ENCODE data around the gene GLP2R.

Gene GLP2R

GRCh38 chr17:9874722-9875121 lies 49.0 kb downstream of the GLP2R start:
- no peak overlapping the region for H3K4me3 ChIP-seq (ENCODE audit: low read depth, low read length)

DNA sequence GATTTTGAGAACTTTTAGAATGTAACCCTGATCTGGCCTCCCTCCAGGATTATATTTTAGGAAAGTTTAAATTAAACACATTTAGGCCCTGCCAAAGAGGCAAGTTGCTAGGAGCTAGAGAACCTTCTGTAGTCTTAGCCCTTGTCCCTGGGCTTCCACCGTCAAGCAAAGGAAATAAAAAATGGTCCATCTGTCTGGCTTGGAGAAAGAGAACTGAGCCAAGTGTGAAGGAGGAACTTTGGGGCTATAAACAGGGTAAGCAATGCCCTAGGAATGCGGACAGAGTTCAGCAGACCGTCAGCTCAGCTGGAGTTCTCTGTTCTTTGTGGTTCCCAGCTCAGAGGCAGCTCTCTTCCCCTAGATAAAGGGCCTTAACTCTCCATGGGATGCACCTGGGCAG lies 49.7 kb downstream of the GLP2R start:
- no peak overlapping the region for H3K4me3 ChIP-seq (ENCODE audit: low read depth, low read length)
- peak; percentile 89 for DNase-seq (ENCODE audit: low read depth)
- TF ChIP-seq CTCF (IDR thresholded peaks at IDR 0.05; ENCODE audit: low read depth, low read length, missing control alignments), result no peak
- in situ Hi-C loops (cut with HindIII; ENCODE audit: low sequenced_read_pairs), result no loop called here

More at GRCh38 chr17:9874722-9875121, 49.0 kb downstream of the GLP2R start:
- DNase-seq (ENCODE audit: low read depth), result no peak
- in situ Hi-C loops (cut with HindIII; ENCODE audit: low sequenced_read_pairs), result no loop called here
- peak; percentile 5 for TF ChIP-seq CTCF (IDR thresholded peaks at IDR 0.05; ENCODE audit: low read depth, low read length, missing control alignments)

- in situ Hi-C loops (cut with HindIII; ENCODE audit: low sequenced_read_pairs), result no loop called here
- no peak for TF ChIP-seq CTCF (IDR thresholded peaks at IDR 0.05; ENCODE audit: low read depth, low read length, missing control alignments)
- H3K4me3 ChIP-seq (ENCODE audit: low read depth, low read length), result no peak overlapping the region
- DNase-seq (ENCODE audit: low read depth), result no peak
These were observed 52.6 kb downstream of the GLP2R start for GRCh38 chr17:9878356-9878755.

- no peak for TF ChIP-seq CTCF (IDR thresholded peaks at IDR 0.05; ENCODE audit: low read depth, low read length, missing control alignments)
- in situ Hi-C loops (cut with HindIII; ENCODE audit: low sequenced_read_pairs), result no loop called here
- H3K4me3 ChIP-seq (ENCODE audit: low read depth, low read length), result no peak overlapping the region
- DNase-seq (ENCODE audit: low read depth), result peak; percentile 42
These were observed 53.2 kb downstream of the GLP2R start for GRCh38 chr17:9878786-9879525.

GRCh38 chr17:9880582-9880999 lies 54.9 kb downstream of the GLP2R start:
- no peak for DNase-seq (ENCODE audit: low read depth)

DNA sequence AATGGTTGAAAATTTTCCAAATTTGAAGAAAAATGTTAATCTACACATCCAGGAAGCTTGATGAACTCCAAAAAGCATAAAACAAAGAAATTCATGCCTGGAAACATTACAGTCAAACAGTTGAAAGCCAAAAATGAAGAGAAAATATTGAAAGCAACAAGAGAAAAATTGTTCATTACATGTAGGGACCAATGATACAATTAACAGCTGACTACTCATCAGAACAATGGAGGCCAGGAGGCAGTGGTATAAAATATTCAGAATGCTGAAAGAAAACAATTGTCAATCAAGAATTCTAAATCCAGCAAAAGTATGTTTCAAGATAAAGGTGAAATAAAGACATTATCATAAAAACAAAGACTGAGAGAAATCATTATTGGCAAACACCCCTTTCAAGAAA lies 57.7 kb downstream of the GLP2R start:
- in situ Hi-C loops (cut with HindIII; ENCODE audit: low sequenced_read_pairs), result no loop called here
- no peak for DNase-seq (ENCODE audit: low read depth)
- H3K4me3 ChIP-seq (ENCODE audit: low read depth, low read length), result no peak overlapping the region
- no peak for TF ChIP-seq CTCF (IDR thresholded peaks at IDR 0.05; ENCODE audit: low read depth, low read length, missing control alignments)

More at GRCh38 chr17:9880582-9880999, 54.9 kb downstream of the GLP2R start:
- no peak overlapping the region for H3K4me3 ChIP-seq (ENCODE audit: low read depth, low read length)
- TF ChIP-seq CTCF (IDR thresholded peaks at IDR 0.05; ENCODE audit: low read depth, low read length, missing control alignments), result no peak
- in situ Hi-C loops (cut with HindIII; ENCODE audit: low sequenced_read_pairs), result no loop called here

Data from astrocyte of the cerebellum (primary cell).